Measurements from ENCODE around the gene MEGF9.

Gene MEGF9

DNA sequence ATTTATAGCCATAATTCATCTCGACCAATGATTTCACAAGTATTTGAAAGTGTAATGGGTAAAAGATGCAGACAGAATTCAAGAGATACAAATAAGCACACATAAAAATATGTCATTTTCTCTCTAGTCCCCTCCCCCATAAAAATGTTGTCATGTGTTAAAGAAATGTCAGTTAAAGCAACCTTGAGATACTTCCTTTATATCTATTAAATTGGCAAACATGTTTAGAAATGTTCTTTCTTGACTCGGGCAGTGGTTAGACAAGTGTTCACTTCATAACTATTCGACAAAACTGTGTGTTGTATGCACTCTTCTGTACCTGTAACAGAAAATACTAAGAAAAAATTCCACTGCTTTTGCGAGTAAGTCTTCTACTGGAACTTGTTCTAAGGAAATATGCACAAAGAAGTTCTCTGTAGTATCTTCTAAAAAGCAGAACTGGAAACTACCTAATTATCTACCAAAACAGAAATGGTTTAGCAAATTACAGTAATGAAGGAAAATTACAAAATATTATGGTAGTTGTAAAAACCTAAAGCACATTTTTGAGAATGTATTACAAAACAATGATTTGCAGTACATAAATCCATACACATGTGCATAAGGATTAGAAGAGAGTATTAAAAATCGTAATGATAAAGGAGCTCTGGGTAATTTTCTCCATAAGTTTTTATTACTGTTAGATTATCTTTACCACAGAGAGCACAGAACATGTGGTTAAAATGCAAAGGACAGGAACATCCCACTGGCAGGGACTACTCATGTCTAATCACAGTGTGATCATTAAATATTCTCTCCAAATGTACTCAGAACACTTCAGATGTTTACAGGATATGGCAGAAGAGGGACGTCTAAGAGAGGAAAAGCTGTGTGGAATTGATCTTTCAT is 43.0 kb upstream of the MEGF9 start:
- H3K4me3 ChIP-seq (ENCODE audit: low read length), result no peak overlapping the region; the same call in 1 of the 2 replicates
- peak overlapping the region; percentile 46 for H3K4me2 ChIP-seq (ENCODE audit: low read length)

DNA sequence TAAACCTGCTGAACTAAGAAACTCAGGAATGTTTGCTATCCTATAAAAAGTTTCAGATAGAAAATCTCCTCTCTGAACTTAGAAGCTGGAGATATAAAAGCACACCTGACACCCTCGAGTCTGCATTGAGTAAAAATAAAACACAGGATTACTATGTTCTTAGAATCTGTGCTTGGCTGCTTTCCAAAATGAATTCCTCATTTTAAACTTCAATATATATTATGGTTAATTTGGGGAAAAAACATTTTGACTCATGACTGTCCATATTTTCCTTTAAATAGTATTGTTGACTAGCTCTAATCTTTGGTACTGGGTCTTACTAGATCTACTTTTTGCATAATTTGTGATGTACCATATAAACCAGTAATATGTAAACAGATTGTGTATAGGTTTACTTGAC is 42.3 kb upstream of the MEGF9 start:
- no peak for TF ChIP-seq EZH2phosphoT487 (IDR thresholded peaks at IDR 0.05; ENCODE audit: low read depth)
- TF ChIP-seq, protein P1, sequence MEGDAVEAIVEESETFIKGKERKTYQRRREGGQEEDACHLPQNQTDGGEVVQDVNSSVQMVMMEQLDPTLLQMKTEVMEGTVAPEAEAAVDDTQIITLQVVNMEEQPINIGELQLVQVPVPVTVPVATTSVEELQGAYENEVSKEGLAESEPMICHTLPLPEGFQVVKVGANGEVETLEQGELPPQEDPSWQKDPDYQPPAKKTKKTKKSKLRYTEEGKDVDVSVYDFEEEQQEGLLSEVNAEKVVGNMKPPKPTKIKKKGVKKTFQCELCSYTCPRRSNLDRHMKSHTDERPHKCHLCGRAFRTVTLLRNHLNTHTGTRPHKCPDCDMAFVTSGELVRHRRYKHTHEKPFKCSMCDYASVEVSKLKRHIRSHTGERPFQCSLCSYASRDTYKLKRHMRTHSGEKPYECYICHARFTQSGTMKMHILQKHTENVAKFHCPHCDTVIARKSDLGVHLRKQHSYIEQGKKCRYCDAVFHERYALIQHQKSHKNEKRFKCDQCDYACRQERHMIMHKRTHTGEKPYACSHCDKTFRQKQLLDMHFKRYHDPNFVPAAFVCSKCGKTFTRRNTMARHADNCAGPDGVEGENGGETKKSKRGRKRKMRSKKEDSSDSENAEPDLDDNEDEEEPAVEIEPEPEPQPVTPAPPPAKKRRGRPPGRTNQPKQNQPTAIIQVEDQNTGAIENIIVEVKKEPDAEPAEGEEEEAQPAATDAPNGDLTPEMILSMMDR (IDR thresholded peaks at IDR 0.05; ENCODE audit: low read depth, low read length), result no peak
- Histone ChIP-seq H2AFZ (ENCODE audit: low read depth, low read length) (no peak overlapping the region), H3K4me3 (ENCODE audit: low read length) (no peak overlapping the region), H3K27ac (ENCODE audit: low read length) (peak overlapping the region; percentile 56), H3K4me1 (ENCODE audit: low read length) (peaks cover 31% of the 10 kb centered on the region), H3K9me3 (ENCODE audit: insufficient read depth, low read length) (no peaks in the 10 kb centered on the region), H3K4me2 (ENCODE audit: low read length) (peak overlapping the region; percentile 46), H3K79me2 (ENCODE audit: low read length) (no peaks in the 10 kb centered on the region), H3K36me3 (replicated peaks; ENCODE audit: low read depth, low read length) (peaks cover 13% of the 10 kb centered on the region), H3K27me3 (ENCODE audit: low read depth, low read length) (no peaks in the 10 kb centered on the region), H3K9ac (ENCODE audit: low read length) (no peak overlapping the region), H4K20me1 (ENCODE audit: insufficient read depth, low read length) (no peaks in the 10 kb centered on the region)

More for the DNA sequence above, 43.0 kb upstream of the MEGF9 start:
- Histone ChIP-seq H3K79me2 (ENCODE audit: low read length) (no peaks in the 10 kb centered on the region), H3K36me3 (replicated peaks; ENCODE audit: low read depth, low read length) (peaks cover 16% of the 10 kb centered on the region), H3K27ac (ENCODE audit: low read length) (peak overlapping the region; percentile 56), H3K9me3 (ENCODE audit: insufficient read depth, low read length) (no peaks in the 10 kb centered on the region), H3K9ac (ENCODE audit: low read length) (peak overlapping the region; percentile 32), H2AFZ (ENCODE audit: low read depth, low read length) (no peak overlapping the region), H3K4me1 (ENCODE audit: low read length) (peaks cover 31% of the 10 kb centered on the region), H4K20me1 (ENCODE audit: insufficient read depth, low read length) (no peaks in the 10 kb centered on the region), H3K27me3 (ENCODE audit: low read depth, low read length) (no peaks in the 10 kb centered on the region)
- no peak for TF ChIP-seq EZH2phosphoT487 (IDR thresholded peaks at IDR 0.05; ENCODE audit: low read depth)
- TF ChIP-seq, protein P1 (IDR thresholded peaks at IDR 0.05; ENCODE audit: low read depth, low read length), result no peak

DNA sequence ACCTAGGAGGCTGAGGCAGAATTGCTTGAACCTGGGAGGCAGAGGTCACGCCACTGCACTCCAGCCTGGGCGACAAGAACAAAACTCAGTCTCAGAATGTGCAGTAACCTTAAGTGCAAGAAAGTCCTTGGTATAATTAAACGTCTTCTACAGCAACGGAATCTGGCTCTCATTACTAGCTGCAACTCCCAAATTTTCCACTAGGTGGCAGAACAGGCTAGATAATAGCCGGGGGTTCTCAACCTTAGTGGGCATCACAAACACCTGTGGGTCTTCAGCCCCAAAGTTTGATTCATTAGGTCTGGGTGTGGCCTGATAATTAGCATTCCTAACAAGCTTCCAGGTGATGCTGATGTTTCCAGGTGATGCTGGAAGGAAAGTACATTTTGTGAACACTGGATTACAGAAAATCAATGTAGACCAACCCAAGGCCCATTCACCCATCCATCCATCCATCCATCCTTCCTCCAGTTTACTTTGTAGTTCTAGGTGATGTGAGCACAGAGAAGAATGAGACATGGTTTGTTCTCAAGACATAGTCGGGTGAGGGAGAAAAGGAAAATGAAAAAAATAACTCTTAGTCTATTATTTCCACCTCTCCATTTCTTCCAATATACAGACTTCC is 41.7 kb upstream of the MEGF9 start:
- no peak overlapping the region for H3K4me2 ChIP-seq (ENCODE audit: low read length)
- H3K79me2 ChIP-seq (ENCODE audit: low read length), result no peaks in the 10 kb centered on the region
- no peak overlapping the region for H2AFZ ChIP-seq (ENCODE audit: low read depth, low read length)
- H3K27me3 ChIP-seq (ENCODE audit: low read depth, low read length), result no peaks in the 10 kb centered on the region
- no peaks in the 10 kb centered on the region for H4K20me1 ChIP-seq (ENCODE audit: insufficient read depth, low read length)
- TF ChIP-seq EZH2phosphoT487 (IDR thresholded peaks at IDR 0.05; ENCODE audit: low read depth), result no peak
- TF ChIP-seq, protein P1 (IDR thresholded peaks at IDR 0.05; ENCODE audit: low read depth, low read length), result peak; percentile 87
- no peaks in the 10 kb centered on the region for H3K9me3 ChIP-seq (ENCODE audit: insufficient read depth, low read length)
- no peak overlapping the region for H3K4me3 ChIP-seq (ENCODE audit: low read length)
- H3K9ac ChIP-seq (ENCODE audit: low read length), result no peak overlapping the region
- no peak overlapping the region for H3K27ac ChIP-seq (ENCODE audit: low read length)
- H3K36me3 ChIP-seq (replicated peaks; ENCODE audit: low read depth, low read length), result peaks cover 9% of the 10 kb centered on the region
- peaks cover 31% of the 10 kb centered on the region for H3K4me1 ChIP-seq (ENCODE audit: low read length)

DNA sequence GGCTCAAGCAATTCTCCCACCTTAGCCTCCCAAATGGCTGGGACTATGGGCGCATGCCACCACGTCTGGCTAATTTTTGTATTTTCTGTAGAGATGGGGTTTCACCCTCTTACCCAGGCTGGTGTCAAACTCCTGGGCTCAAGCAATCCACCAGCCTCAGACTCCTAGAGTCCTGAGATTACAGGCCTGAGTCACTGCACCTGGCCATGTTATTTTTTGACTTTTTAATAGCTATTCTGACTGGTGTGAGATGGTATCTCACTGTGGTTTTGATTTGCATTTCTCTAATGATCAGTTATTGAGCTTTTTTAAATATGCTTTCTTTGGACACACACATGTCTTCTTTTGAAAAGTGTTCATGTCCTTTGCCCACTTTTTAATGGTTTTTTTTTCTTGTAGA is 40.8 kb upstream of the MEGF9 start:
- H3K4me3 ChIP-seq (ENCODE audit: low read length), result no peak overlapping the region
- peaks cover 7% of the 10 kb centered on the region for H3K36me3 ChIP-seq (replicated peaks; ENCODE audit: low read depth, low read length)
- H4K20me1 ChIP-seq (ENCODE audit: insufficient read depth, low read length), result no peaks in the 10 kb centered on the region
- peaks cover 31% of the 10 kb centered on the region for H3K4me1 ChIP-seq (ENCODE audit: low read length)
- no peak for TF ChIP-seq EZH2phosphoT487 (IDR thresholded peaks at IDR 0.05; ENCODE audit: low read depth)
- TF ChIP-seq, protein P1 (IDR thresholded peaks at IDR 0.05; ENCODE audit: low read depth, low read length), result no peak
- no peaks in the 10 kb centered on the region for H3K27me3 ChIP-seq (ENCODE audit: low read depth, low read length)
- H3K9ac ChIP-seq (ENCODE audit: low read length), result no peak overlapping the region
- H2AFZ ChIP-seq (ENCODE audit: low read depth, low read length), result no peak overlapping the region
- H3K4me2 ChIP-seq (ENCODE audit: low read length), result no peak overlapping the region
- no peak overlapping the region for H3K27ac ChIP-seq (ENCODE audit: low read length)
- H3K9me3 ChIP-seq (ENCODE audit: insufficient read depth, low read length), result no peaks in the 10 kb centered on the region
- no peaks in the 10 kb centered on the region for H3K79me2 ChIP-seq (ENCODE audit: low read length)
